GM13976 (cell line): ENCODE measurements around the gene MYRF.

Experiments
- DNase-seq: peaks from one replicate; pipeline ENCODE4 v3.0.0; 2012; ENCODE audit warnings: low spot score
- in situ Hi-C: fragments of 300-500 bp; cut with MboI; formaldehyde crosslinking; loops from one replicate; pipeline ENCODE4 v1.12.0; 2022; ENCODE audit warnings: low sequenced_read_pairs, mixed read lengths, inconsistent platforms; ENCODE audit not compliant: unreplicated experiment
- TF ChIP-seq, protein P1 (sequence below): IDR thresholded peaks from 2 replicates; pipeline ENCODE4 v1.5.1; 2012; ENCODE audit warnings: borderline replicate concordance, mild to moderate bottlenecking; ENCODE audit not compliant: insufficient read depth; ENCODE audit errors: extremely low read depth, missing control alignments, control extremely low read depth

Gene MYRF

DNA sequence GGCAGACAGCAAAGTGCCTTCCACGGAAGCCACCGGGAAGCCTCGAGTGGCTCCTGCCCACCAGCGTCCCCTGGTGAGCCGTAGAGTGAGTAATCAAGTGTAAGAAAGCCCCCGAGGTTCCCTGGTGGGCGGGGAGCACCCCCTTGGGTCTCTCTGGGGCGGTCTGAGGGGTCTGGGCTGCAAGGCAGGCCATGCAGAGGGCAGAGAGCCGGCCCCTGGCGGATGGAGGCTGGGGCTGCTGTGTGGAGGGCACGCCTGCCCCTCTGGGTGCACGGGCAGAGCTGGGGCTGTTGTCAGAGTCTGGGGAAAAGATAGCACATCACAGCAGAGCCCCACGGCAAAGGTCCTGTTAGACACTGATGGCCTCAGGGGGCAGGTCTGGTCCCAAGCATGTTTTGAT lies 25.7 kb upstream of the MYRF start:
- DNase-seq, result no peak
- TF ChIP-seq, protein P1, sequence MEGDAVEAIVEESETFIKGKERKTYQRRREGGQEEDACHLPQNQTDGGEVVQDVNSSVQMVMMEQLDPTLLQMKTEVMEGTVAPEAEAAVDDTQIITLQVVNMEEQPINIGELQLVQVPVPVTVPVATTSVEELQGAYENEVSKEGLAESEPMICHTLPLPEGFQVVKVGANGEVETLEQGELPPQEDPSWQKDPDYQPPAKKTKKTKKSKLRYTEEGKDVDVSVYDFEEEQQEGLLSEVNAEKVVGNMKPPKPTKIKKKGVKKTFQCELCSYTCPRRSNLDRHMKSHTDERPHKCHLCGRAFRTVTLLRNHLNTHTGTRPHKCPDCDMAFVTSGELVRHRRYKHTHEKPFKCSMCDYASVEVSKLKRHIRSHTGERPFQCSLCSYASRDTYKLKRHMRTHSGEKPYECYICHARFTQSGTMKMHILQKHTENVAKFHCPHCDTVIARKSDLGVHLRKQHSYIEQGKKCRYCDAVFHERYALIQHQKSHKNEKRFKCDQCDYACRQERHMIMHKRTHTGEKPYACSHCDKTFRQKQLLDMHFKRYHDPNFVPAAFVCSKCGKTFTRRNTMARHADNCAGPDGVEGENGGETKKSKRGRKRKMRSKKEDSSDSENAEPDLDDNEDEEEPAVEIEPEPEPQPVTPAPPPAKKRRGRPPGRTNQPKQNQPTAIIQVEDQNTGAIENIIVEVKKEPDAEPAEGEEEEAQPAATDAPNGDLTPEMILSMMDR, result no peak
- in situ Hi-C loops, result no loop called here

DNA sequence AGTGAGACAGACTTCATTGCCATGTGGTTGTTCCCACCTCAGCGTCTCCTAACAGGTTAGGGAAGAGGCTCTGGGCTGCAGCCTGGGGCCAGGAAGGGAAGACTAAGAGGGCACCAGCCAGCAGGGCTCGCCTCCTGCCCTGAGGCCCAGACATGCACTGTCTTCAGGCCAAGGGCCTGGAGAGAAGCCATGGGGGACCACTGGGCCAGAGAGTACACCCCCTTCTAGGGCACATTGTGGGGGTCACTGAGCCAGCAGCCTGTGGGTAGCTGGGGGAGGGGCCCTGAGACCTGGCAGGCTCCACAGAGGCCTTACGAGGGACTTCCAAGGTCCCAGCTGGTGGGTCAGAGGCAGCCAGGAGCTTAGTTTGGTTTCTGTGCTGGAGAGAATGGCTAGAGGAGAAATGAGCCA lies 25.0 kb upstream of the MYRF start:
- DNase-seq, result no peak
- in situ Hi-C loops, result no loop called here
- TF ChIP-seq, protein P1, result no peak

DNA sequence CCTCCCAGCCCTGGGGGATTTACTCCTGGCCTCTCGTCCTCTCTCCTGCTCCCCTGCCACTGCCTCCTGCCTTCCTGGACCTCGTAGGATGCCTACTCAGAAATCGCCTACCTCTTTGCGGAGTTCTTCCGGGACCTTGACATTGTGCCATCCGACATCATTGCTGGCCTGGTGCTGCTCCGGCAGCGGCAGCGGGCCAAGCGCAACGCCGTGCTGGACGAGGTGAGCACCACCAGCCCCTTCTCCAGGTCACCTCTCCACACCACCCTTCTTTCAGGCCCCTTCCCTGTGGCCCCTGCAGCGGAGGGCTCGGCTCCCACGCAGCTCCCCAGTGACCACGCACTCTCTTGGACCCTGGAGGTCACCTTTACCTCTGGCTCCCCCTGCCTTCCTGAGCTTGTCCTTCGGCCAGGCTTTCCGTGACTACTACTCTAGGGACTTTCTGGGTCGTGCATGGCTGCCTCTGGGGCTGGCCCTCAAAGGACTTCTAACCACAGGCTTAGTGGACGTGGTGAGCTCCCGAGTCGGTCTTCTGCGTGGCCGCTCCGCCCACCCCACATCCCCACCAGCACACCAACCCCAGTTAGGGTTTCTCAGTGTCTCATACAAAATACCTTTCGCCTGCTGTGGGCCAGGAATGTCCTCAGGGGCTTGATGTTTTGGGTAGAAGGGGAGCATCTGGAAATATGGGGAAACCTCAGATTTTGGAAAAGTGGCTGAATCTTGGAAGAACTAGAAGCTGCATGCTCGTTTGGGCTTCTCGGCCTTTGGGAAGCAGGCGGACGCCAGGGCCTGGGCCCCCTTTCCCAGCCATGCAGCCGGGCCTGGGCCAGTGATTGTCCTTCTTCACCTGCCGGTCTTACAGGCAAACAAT lies 24.1 kb upstream of the MYRF start:
- in situ Hi-C loops, result no loop called here
- TF ChIP-seq, protein P1, result peak; percentile 16
- DNase-seq, result peak; percentile 72

DNA sequence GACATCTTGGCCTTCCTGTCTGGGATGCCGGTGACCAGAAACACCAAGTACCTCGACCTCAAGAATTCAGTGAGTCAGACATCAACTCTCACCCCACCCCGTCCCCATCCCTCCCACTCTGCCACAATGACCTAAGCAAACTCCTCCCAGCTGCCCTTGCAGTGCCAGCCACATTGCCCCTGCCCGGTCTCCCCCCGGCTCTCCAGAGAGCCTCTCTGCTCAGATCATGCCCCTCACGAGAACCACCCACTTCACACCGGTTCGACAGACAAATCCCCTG lies 23.6 kb upstream of the MYRF start:
- in situ Hi-C loops, result no loop called here
- DNase-seq, result peak; percentile 69

DNA sequence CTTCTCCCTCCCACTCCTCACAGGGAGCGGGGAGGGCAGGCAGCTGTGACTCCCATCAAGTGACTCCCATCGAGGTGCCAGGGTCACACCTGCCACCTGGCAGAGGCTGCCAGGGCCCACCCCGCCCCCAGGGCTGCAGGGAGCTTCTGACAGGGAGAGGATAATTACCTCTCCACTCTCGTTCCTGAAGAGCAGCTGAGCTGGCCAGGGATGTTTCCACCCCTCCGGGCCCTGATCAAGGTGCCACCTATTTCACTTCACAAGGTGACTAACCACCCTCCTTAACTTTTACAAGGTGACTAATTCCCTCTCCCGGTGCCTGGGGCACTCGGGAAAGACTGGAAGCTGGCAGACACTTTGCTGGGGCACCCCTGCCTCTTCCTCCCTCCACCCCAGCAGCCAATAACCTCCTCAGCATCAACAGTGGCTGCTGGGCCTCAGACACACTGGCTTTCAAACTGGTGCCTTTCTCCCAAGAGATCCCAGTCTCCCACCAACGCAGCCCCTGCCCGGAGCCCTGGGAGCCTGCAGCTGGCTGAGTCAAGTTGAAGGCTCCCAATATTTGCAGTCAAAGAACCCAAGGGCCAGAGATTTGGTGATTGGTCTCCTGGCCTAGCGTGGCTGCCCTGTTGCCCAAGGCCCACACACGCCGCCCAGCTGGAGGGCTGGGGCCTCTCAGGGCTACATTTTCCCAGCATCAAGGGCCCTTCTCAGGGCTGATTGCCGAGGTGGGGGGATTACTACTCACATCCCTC lies 22.0 kb upstream of the MYRF start:
- TF ChIP-seq, protein P1, result no peak
- in situ Hi-C loops, result no loop called here
- DNase-seq, result no peak

More for the DNA sequence above, 23.6 kb upstream of the MYRF start:
- TF ChIP-seq, protein P1, result no peak

DNA sequence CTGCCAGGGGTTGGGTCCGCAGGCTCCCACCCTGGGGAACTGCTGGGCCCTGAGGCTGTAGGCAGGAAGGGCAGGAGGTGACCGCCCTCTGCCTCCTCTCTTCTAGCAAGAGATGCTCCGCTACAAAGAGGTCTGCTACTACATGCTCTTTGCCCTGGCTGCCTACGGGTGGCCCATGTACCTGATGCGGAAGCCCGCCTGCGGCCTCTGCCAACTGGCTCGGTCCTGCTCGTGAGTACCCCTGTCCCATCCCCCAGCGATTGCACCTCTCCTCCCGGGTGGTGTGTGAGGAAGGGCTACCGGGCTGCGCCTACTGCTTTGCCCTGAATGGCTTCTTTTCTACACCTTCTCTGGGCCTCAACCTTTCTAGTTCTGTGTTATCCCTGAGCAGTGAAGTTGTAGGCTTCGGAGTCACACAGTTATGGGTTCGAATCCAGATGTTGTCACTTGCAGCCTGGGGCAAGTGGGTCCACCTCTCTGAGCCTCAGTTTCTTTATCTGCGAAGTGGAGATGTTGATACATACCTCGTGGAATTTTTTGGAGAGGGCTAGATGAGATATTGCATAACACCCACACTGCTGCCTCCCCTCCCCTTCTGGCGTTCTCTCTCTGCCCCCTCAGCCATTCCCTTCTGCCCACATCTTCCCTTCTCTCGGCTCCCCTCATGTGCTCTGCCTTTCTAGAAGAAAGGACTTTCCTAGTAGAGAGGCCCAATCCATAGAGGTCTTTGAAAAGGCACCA lies 21.1 kb upstream of the MYRF start:
- TF ChIP-seq, protein P1, result no peak
- in situ Hi-C loops, result no loop called here
- DNase-seq, result no peak
